PC-9 (cell line): ENCODE results near the gene LGALS1. TPM values are rescaled to one million over a fixed set of nuclear protein-coding genes. Genes with fewer than 3 reads are reported as not detected.
"Not testable (repeated sequence)": the region's sequence is repeated elsewhere in the genome, so short reads cannot be mapped to it uniquely, and the experiment has no call there.

Experiments used
- BruUV-seq: library from RNA; stranded (reverse); fragments of 400-500 nt; replicated peaks from 2 replicates; lab custom pipeline; 2021; lab: Mats Ljungman, UMichigan
- CTCF ChIA-PET: fragments of 300-600 bp; sonication (Branson Sonifier 250); formaldehyde crosslinking; loops from one replicate; lab custom pipeline; 2022; ENCODE audit warnings: antibody characterized with exemption; lab: Charles Lee
- POLR2A ChIA-PET: fragments of 300-600 bp; sonication (Branson Sonifier 250); formaldehyde crosslinking; loops from one replicate; lab custom pipeline; 2022; ENCODE audit warnings: antibody characterized with exemption; ENCODE audit not compliant: unreplicated experiment; lab: Charles Lee
- DNase-seq, 2 experiments: peaks; one replicate each; pipeline versions ENCODE4 v3.0.0 to v3.0.0-alpha.2; 2015 to 2022; ENCODE audit warnings: mixed read lengths in 1 of 2
- H2AFZ ChIP-seq: fragments of 200-600 bp; sonication (generic); 2 replicates; pipeline ENCODE4 v1.8.1; 2017; ENCODE audit warnings: antibody characterized with exemption
- H3F3A ChIP-seq: fragments of 200-600 bp; sonication (generic); 2 replicates; pipeline ENCODE4 v1.8.1; 2017; ENCODE audit warnings: antibody characterized with exemption, mild to moderate bottlenecking, low read depth; ENCODE audit not compliant: insufficient read depth
- H3K27ac ChIP-seq: fragments of 200-600 bp; sonication (generic); 2 replicates; pipeline ENCODE4 v1.6.1; 2016; ENCODE audit warnings: mixed run types
- H3K27me3 ChIP-seq: fragments of 200-600 bp; sonication (generic); 2 replicates; pipeline ENCODE4 v1.6.1; 2016; ENCODE audit warnings: low read depth, mixed run types; ENCODE audit not compliant: insufficient read depth
- H3K36me3 ChIP-seq: fragments of 200-600 bp; sonication (generic); 2 replicates; pipeline ENCODE4 v1.6.1; 2016; ENCODE audit warnings: low read depth, mixed run types
- H3K4me1 ChIP-seq: fragments of 200-600 bp; sonication (generic); replicated peaks from 2 replicates; pipeline ENCODE4 v1.6.1; 2016; ENCODE audit warnings: mixed run types; ENCODE audit not compliant: insufficient read depth
- H3K4me2 ChIP-seq: fragments of 200-600 bp; sonication (generic); 2 replicates; pipeline ENCODE4 v1.6.1; 2017; ENCODE audit warnings: mixed run types
- H3K4me3 ChIP-seq: fragments of 200-600 bp; sonication (generic); 2 replicates; pipeline ENCODE4 v1.6.1; 2016; ENCODE audit warnings: mixed run types
- H3K79me2 ChIP-seq: fragments of 200-600 bp; sonication (generic); 2 replicates; pipeline ENCODE4 v1.6.1; 2017; ENCODE audit warnings: low read depth, mixed run types
- H3K9me2 ChIP-seq: fragments of 200-600 bp; sonication (generic); 2 replicates; pipeline ENCODE4 v1.8.1; 2017; ENCODE audit warnings: mild to moderate bottlenecking; ENCODE audit not compliant: insufficient read depth
- H3K9me3 ChIP-seq: fragments of 200-600 bp; sonication (generic); 2 replicates; pipeline ENCODE4 v1.8.1; 2016; ENCODE audit warnings: low read depth; ENCODE audit not compliant: insufficient read depth
- H4K20me1 ChIP-seq: fragments of 200-600 bp; sonication (generic); 2 replicates; pipeline ENCODE4 v1.8.1; 2017; ENCODE audit not compliant: insufficient read depth
- EZH2 ChIP-seq: fragments of 200-600 bp; sonication (generic); IDR thresholded peaks from 2 replicates; pipeline ENCODE4 v1.8.0; 2017; ENCODE audit warnings: antibody characterized with exemption, low read depth
- intact Hi-C: fragments of 100-400 bp; cut with micrococcal nuclease; formaldehyde crosslinking; loops from one replicate; pipeline ENCODE4 v1.10.0; 2022; ENCODE audit not compliant: unreplicated experiment
- total RNA-seq: library from RNA; stranded (reverse); gene quantifications from 2 replicates; pipeline ENCODE4 v1.2.3, GENCODE V29; 2021
- TF ChIP-seq, protein P1 (sequence below): fragments of 200-600 bp; sonication (generic); conservative IDR thresholded peaks from 2 replicates; pipeline ENCODE4 v1.6.1; 2017; ENCODE audit warnings: mixed run types, antibody characterized with exemption, mild to moderate bottlenecking, moderate library complexity

The LGALS1 gene
- total RNA-seq, 1 experiment from 2014 or later: 791 TPM

GRCh38 chr22:37715760-37716159 is 40.3 kb downstream of the LGALS1 start:
- intact Hi-C loops: no loop called here
- H3K4me2 ChIP-seq: no peak overlapping the region
- no peaks in the 10 kb centered on the region for H4K20me1 ChIP-seq
- no peak overlapping the region for H3K27ac ChIP-seq
- no peak overlapping the region for H3K4me3 ChIP-seq
- no peaks in the 10 kb centered on the region for H3K79me2 ChIP-seq
- TF ChIP-seq, protein P1, sequence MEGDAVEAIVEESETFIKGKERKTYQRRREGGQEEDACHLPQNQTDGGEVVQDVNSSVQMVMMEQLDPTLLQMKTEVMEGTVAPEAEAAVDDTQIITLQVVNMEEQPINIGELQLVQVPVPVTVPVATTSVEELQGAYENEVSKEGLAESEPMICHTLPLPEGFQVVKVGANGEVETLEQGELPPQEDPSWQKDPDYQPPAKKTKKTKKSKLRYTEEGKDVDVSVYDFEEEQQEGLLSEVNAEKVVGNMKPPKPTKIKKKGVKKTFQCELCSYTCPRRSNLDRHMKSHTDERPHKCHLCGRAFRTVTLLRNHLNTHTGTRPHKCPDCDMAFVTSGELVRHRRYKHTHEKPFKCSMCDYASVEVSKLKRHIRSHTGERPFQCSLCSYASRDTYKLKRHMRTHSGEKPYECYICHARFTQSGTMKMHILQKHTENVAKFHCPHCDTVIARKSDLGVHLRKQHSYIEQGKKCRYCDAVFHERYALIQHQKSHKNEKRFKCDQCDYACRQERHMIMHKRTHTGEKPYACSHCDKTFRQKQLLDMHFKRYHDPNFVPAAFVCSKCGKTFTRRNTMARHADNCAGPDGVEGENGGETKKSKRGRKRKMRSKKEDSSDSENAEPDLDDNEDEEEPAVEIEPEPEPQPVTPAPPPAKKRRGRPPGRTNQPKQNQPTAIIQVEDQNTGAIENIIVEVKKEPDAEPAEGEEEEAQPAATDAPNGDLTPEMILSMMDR: no peak
- no peak for TF ChIP-seq EZH2
- peaks cover 22% of the 10 kb centered on the region for H3K4me1 ChIP-seq
- no peaks in the 10 kb centered on the region for H3K36me3 ChIP-seq
- ChIA-PET CTCF (no interaction called here), POLR2A (interaction anchor here (0.7 kb wide), 2 partner anchors 12 to 94 kb away, joined by 3 to 4 read pairs; no protein-coding TSS in a partner anchor)
- H3K27me3 ChIP-seq: no peaks in the 10 kb centered on the region
- H3F3A ChIP-seq: peaks cover 24% of the 10 kb centered on the region
- no peaks in the 10 kb centered on the region for H3K9me3 ChIP-seq
- DNase-seq: no peak
- H3K9me2 ChIP-seq: no peaks in the 10 kb centered on the region
- no TSS peak for BruUV-seq
- no peak overlapping the region for H2AFZ ChIP-seq

DNA sequence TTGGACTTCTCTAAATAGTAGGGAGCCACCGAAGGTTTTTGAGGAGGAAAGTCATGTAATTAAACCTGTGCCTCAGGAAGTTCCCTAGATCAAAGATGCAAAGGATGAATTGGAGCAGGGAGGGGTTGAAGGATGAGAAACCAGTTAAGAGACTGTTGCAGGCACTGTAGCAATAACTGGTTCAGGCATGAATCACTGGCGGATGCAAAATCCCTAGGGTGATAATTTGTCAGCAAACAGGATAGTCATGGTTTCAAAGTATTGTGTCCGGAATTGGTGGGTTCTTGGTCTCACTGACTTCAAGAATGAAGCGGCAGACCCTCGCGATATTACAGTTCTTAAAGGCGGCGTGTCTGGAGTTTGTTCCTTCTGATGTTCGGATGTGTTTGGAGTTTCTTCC is 41.3 kb downstream of the LGALS1 start:
- Histone ChIP-seq H3K27me3 (no peaks in the 10 kb centered on the region), H3F3A (peaks cover 28% of the 10 kb centered on the region), H3K27ac (0 out of 2 replicates have a peak overlapping the region, but pooled peaks have one; percentile 8), H2AFZ (no peak overlapping the region), H3K4me2 (no peak overlapping the region), H3K4me3 (no peak overlapping the region), H3K36me3 (no peaks in the 10 kb centered on the region), H3K79me2 (no peaks in the 10 kb centered on the region), H3K9me3 (no peaks in the 10 kb centered on the region), H3K9me2 (no peaks in the 10 kb centered on the region), H3K4me1 (peaks cover 12% of the 10 kb centered on the region; the same call in 1 of the 2 replicates), H4K20me1 (no peaks in the 10 kb centered on the region)
- intact Hi-C loops: no loop called here
- ChIA-PET POLR2A (no interaction called here), CTCF (no interaction called here)
- BruUV-seq: no TSS peak
- no peak for TF ChIP-seq EZH2
- TF ChIP-seq, protein P1: no peak
- DNase-seq: peak in 1 of 2 experiments; percentile 80

GRCh38 chr22:37717235-37717634 is 41.8 kb downstream of the LGALS1 start:
- H3K27me3 ChIP-seq, H4K20me1 ChIP-seq, H3K36me3 ChIP-seq, intact Hi-C loops, H3K9me3 ChIP-seq, H3K4me3 ChIP-seq, H3K4me2 ChIP-seq, H3K79me2 ChIP-seq, POLR2A ChIA-PET, CTCF ChIA-PET, DNase-seq, BruUV-seq, H2AFZ ChIP-seq, H3K27ac ChIP-seq, H3K9me2 ChIP-seq: not testable (repeated sequence)
- peaks cover 28% of the 10 kb centered on the region for H3F3A ChIP-seq
- H3K4me1 ChIP-seq: peaks cover 11% of the 10 kb centered on the region; the same call in 1 of the 2 replicates

GRCh38 chr22:37717746-37718305 is 42.4 kb downstream of the LGALS1 start:
- BruUV-seq, H3K9me2 ChIP-seq, H3K4me3 ChIP-seq, intact Hi-C loops, H3K79me2 ChIP-seq, POLR2A ChIA-PET, H3K36me3 ChIP-seq, H4K20me1 ChIP-seq, H3K27ac ChIP-seq, H3K27me3 ChIP-seq, DNase-seq, H3K4me2 ChIP-seq, H2AFZ ChIP-seq, H3K9me3 ChIP-seq: not testable (repeated sequence)
- H3K4me1 ChIP-seq: peaks cover 11% of the 10 kb centered on the region; the same call in 1 of the 2 replicates
- CTCF ChIA-PET: interaction anchor here (0.6 kb wide), 1 partner anchor 77 kb away, joined by 3 read pairs; no protein-coding TSS in a partner anchor
- peaks cover 28% of the 10 kb centered on the region for H3F3A ChIP-seq
